DMS79 treated with DMSO at 0.1 percent for 48 hours (cell line): ENCODE data around the gene PLA2G15.
A peak's percentile ranks its signal among the peaks of the same experiment; 100 is the strongest.

ENCODE experiments used
- DNase-seq: peaks from one replicate; lab custom pipeline; 2025; lab: John Stamatoyannopoulos, UW

The PLA2G15 gene

GRCh38 chr16:68253721-68254120, 8.5 kb downstream of the PLA2G15 start:
- no peak for DNase-seq

- DNase-seq: no peak
Measured at GRCh38 chr16:68255712-68256111, 10.5 kb downstream of the PLA2G15 start.

- DNase-seq: peak; percentile 37
Measured at GRCh38 chr16:68257251-68257905, 12.2 kb downstream of the PLA2G15 start.

GRCh38 chr16:68257906-68258800, 13.0 kb downstream of the PLA2G15 start:
- peak; percentile 8 for DNase-seq

- DNase-seq: no peak
Measured at GRCh38 chr16:68259007-68259825, 14.0 kb downstream of the PLA2G15 start.

GRCh38 chr16:68263559-68264127, 18.5 kb downstream of the PLA2G15 start:
- no peak for DNase-seq

- peak; percentile 17 for DNase-seq
Measured at GRCh38 chr16:68264128-68265077, 19.2 kb downstream of the PLA2G15 start, which contains the start of gene SLC7A6. SLC7A6 (plus strand) TSS chr16:68264526; CDS start chr16:68274727, 10,201 bp downstream.

- peak; percentile 30 for DNase-seq
Measured at GRCh38 chr16:68265078-68265920, 20.1 kb downstream of the PLA2G15 start.

- peak; percentile 50 for DNase-seq
Measured at GRCh38 chr16:68267612-68268405, 22.6 kb downstream of the PLA2G15 start.

GRCh38 chr16:68269793-68270192, 24.6 kb downstream of the PLA2G15 start:
- no peak for DNase-seq

GRCh38 chr16:68270353-68270752, 25.2 kb downstream of the PLA2G15 start:
- no peak for DNase-seq

GRCh38 chr16:68272507-68273209, 27.5 kb downstream of the PLA2G15 start:
- DNase-seq: peak; percentile 30

GRCh38 chr16:68273459-68273858, 28.3 kb downstream of the PLA2G15 start:
- no peak for DNase-seq

- no peak for DNase-seq
Measured at GRCh38 chr16:68273896-68274295, 28.7 kb downstream of the PLA2G15 start.

- no peak for DNase-seq
Measured at GRCh38 chr16:68274441-68274840, 29.3 kb downstream of the PLA2G15 start.

- peak; percentile 66 for DNase-seq
Measured at GRCh38 chr16:68275611-68276191, 30.5 kb downstream of the PLA2G15 start.

- peak; percentile 25 for DNase-seq
Measured at GRCh38 chr16:68276223-68276622, 31.1 kb downstream of the PLA2G15 start.
